H9 (cell line): ENCODE data around the gene MRPL45. TPM values are rescaled to one million over a fixed set of nuclear protein-coding genes. Genes with fewer than 3 reads are reported as not detected.

Experiments
- DNase-seq: peaks from one replicate; pipeline ENCODE4 v3.0.0-alpha.2; 2017
- H2AFZ ChIP-seq: one replicate; pipeline ENCODE4 v1.6.1; 2013; ENCODE audit warnings: mild to moderate bottlenecking, low read length, control low read depth, moderate library complexity
- H2AK5ac ChIP-seq: 2 replicates; pipeline ENCODE4 v1.6.1; 2013; ENCODE audit warnings: low read length, control low read depth, mixed read lengths; ENCODE audit not compliant: insufficient read length
- H2BK120ac ChIP-seq: one replicate; pipeline ENCODE4 v1.6.1; 2013; ENCODE audit warnings: low read depth, mild to moderate bottlenecking, low read length, control low read depth, inconsistent platforms; ENCODE audit not compliant: poor library complexity, severe bottlenecking
- H2BK12ac ChIP-seq: 2 replicates; pipeline ENCODE4 v1.6.1; 2013; ENCODE audit warnings: low read length, control low read depth, mixed read lengths, low read depth; ENCODE audit not compliant: insufficient read length
- H2BK15ac ChIP-seq: 2 replicates; pipeline ENCODE4 v1.6.1; 2013; ENCODE audit warnings: low read depth, low read length, control low read depth
- H2BK20ac ChIP-seq: one replicate; pipeline ENCODE4 v1.6.1; 2013; ENCODE audit warnings: low read depth, mild to moderate bottlenecking, low read length, control low read depth, inconsistent platforms; ENCODE audit not compliant: poor library complexity, severe bottlenecking
- H2BK5ac ChIP-seq: 2 replicates; pipeline ENCODE4 v1.6.1; 2013; ENCODE audit warnings: low read length, control low read depth, mixed read lengths; ENCODE audit not compliant: insufficient read length
- H3K14ac ChIP-seq: 2 replicates; pipeline ENCODE4 v1.6.1; 2013; ENCODE audit warnings: low read length, control low read depth; ENCODE audit not compliant: insufficient read depth
- H3K18ac ChIP-seq: 2 replicates; pipeline ENCODE4 v1.6.1; 2013; ENCODE audit warnings: low read depth, mild to moderate bottlenecking, mixed read lengths, low read length, control low read depth; ENCODE audit not compliant: insufficient read length
- H3K23ac ChIP-seq: 2 replicates; pipeline ENCODE4 v1.6.1; 2013; ENCODE audit warnings: low read length, control low read depth, mixed read lengths, low read depth; ENCODE audit not compliant: insufficient read length
- H3K23me2 ChIP-seq: 2 replicates; pipeline ENCODE4 v1.6.1; 2013; ENCODE audit warnings: low read depth, mild to moderate bottlenecking, mixed read lengths, low read length, control low read depth; ENCODE audit not compliant: insufficient read length, poor library complexity, severe bottlenecking
- H3K27ac ChIP-seq: 2 replicates; pipeline ENCODE4 v1.5.1; 2013; ENCODE audit warnings: low read length, control low read depth, mixed read lengths, low read depth; ENCODE audit not compliant: insufficient read length
- H3K27me3 ChIP-seq: 2 replicates; pipeline ENCODE4 v1.6.1; 2013; ENCODE audit warnings: low read length, control low read depth, inconsistent platforms; ENCODE audit not compliant: insufficient read depth
- H3K4ac ChIP-seq: 2 replicates; pipeline ENCODE4 v1.6.1; 2013; ENCODE audit warnings: low read depth, mild to moderate bottlenecking, control low read depth, inconsistent platforms, low read length, moderate library complexity
- H3K4me1 ChIP-seq: 2 replicates; pipeline ENCODE4 v1.6.1; 2013; ENCODE audit warnings: low read length, control low read depth, inconsistent platforms; ENCODE audit not compliant: insufficient read depth
- H3K4me2 ChIP-seq: 2 replicates; pipeline ENCODE4 v1.6.1; 2013; ENCODE audit warnings: low read length, control low read depth, mixed read lengths; ENCODE audit not compliant: insufficient read length, insufficient read depth
- H3K56ac ChIP-seq: 2 replicates; pipeline ENCODE4 v1.6.1; 2013; ENCODE audit warnings: low read depth, mild to moderate bottlenecking, mixed read lengths, low read length, control low read depth; ENCODE audit not compliant: insufficient read length
- H3K79me1 ChIP-seq: 2 replicates; pipeline ENCODE4 v1.6.1; 2013; ENCODE audit warnings: low read depth, mild to moderate bottlenecking, moderate library complexity, low read length, control low read depth, inconsistent platforms; ENCODE audit not compliant: insufficient read depth, poor library complexity, severe bottlenecking
- H3K79me2 ChIP-seq: 2 replicates; pipeline ENCODE4 v1.6.1; 2013; ENCODE audit warnings: low read length, control low read depth, inconsistent platforms; ENCODE audit not compliant: insufficient read depth
- H3K9ac ChIP-seq: 2 replicates; pipeline ENCODE4 v1.6.1; 2013; ENCODE audit warnings: low read length, control low read depth, mixed read lengths; ENCODE audit not compliant: insufficient read length; ENCODE audit errors: extremely low read depth
- H3K9me3 ChIP-seq: one replicate; pipeline ENCODE4 v1.6.1; 2013; ENCODE audit warnings: low read depth, low read length, inconsistent platforms; ENCODE audit not compliant: control insufficient read depth
- H3T11ph ChIP-seq: one replicate; pipeline ENCODE4 v1.6.1; 2013; ENCODE audit warnings: mild to moderate bottlenecking, low read length, control low read depth, inconsistent platforms
- H4K20me1 ChIP-seq: one replicate; pipeline ENCODE4 v1.6.1; 2013; ENCODE audit not compliant: control insufficient read depth, insufficient read length, insufficient read depth
- H4K5ac ChIP-seq: 2 replicates; pipeline ENCODE4 v1.6.1; 2013; ENCODE audit warnings: low read depth, mild to moderate bottlenecking, mixed read lengths, low read length, control low read depth; ENCODE audit not compliant: insufficient read length
- H4K8ac ChIP-seq: replicated peaks from 2 replicates; pipeline ENCODE4 v1.6.1; 2013; ENCODE audit warnings: low read length, control low read depth, mixed read lengths, low read depth; ENCODE audit not compliant: insufficient read length
- H4K91ac ChIP-seq: 2 replicates; pipeline ENCODE4 v1.6.1; 2013; ENCODE audit warnings: low read depth, mild to moderate bottlenecking, moderate library complexity, mixed read lengths, low read length, control low read depth; ENCODE audit not compliant: insufficient read length
- H3K27ac Mint-ChIP-seq, 3 experiments: 2 replicates in 2 of 3; 3 replicates in 1 of 3; pipeline ENCODE4 v1.8.0; 2020 to 2021; ENCODE audit warnings: mixed read lengths in 3 of 3, mild to moderate bottlenecking in 1 of 3, moderate library complexity in 1 of 3
- H3K27me3 Mint-ChIP-seq: 2 replicates; pipeline ENCODE4 v1.8.0; 2021; ENCODE audit warnings: low read depth, mild to moderate bottlenecking, moderate library complexity, mixed read lengths
- H3K36me3 Mint-ChIP-seq, 3 experiments: 2 replicates in 2 of 3; 3 replicates in 1 of 3; pipeline ENCODE4 v1.8.0; 2020 to 2021; ENCODE audit warnings: low read depth in 3 of 3, mixed read lengths in 3 of 3; ENCODE audit not compliant: insufficient read depth in 1 of 3
- H3K4me1 Mint-ChIP-seq, 2 experiments: 2 replicates each; pipeline ENCODE4 v1.8.0; 2020; ENCODE audit warnings: mixed read lengths in 2 of 2
- H3K4me3 Mint-ChIP-seq, 2 experiments: 2 replicates in 1 of 2; 3 replicates in 1 of 2; pipeline ENCODE4 v1.8.0; 2020 to 2021; ENCODE audit warnings: mild to moderate bottlenecking in 2 of 2, mixed read lengths in 2 of 2, moderate library complexity in 1 of 2
- H3K9me3 Mint-ChIP-seq, 2 experiments: 2 replicates in 1 of 2; 3 replicates in 1 of 2; pipeline ENCODE4 v1.8.0; 2020; ENCODE audit warnings: mild to moderate bottlenecking in 2 of 2, mixed read lengths in 2 of 2, moderate library complexity in 1 of 2
- WGBS: extraction: QIAGEN DNeasy Blood & Tissue Kit; methylation state at CpG from one replicate; pipeline ENCODE4 v1.1.7; 2013; ENCODE audit warnings: missing lambda C conversion rate, low lambda C conversion rate, mixed read lengths; ENCODE audit not compliant: insufficient read length; ENCODE audit errors: extremely low coverage; 5-methylcytosine and 5-hydroxymethylcytosine counted together
- total RNA-seq: library from RNA; stranded (reverse); gene quantifications from 2 replicates; pipeline ENCODE4 v1.2.1, GENCODE V29; 2021
- TF ChIP-seq, protein P1 (sequence below): fragments of 200-600 bp; sonication (generic); conservative IDR thresholded peaks from 3 replicates; pipeline ENCODE4 v1.8.0; 2021; ENCODE audit warnings: antibody characterized with exemption, mild to moderate bottlenecking

The MRPL45 gene
- total RNA-seq, 1 experiment from 2014 or later = 59.9 TPM

DNA sequence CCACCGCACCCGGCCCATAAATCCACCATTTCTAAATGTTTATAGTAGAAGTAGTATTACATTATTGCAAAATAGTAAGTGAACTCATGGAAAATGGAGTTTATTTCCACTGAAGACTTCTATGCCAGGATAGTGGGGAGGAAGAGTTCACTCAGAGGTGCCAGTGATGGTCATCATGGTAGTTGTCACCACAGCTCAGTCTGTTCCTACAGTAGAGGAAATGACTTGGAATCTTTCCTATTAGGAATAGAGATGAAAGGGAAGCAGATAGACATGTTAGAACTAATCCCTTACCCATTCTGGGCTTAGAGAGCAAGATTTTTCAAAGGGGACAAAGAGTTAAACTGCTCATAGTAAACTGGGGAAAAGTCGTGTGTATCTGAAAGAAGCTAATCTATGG is 20.1 kb downstream of the MRPL45 start:
- Mint-ChIP-seq H3K36me3 (peaks cover 20 to 61% (median 40%) of the 10 kb centered on the region in 3 experiments; a peak in 6 of 7 replicates), H3K4me3 (no peak overlapping the region), H3K27me3 (no peaks in the 10 kb centered on the region), H3K9me3 (no peaks in the 10 kb centered on the region), H3K4me1 (no peaks in the 10 kb centered on the region), H3K27ac (peak overlapping the region in 2 of 3 experiments; percentile 22 to 46; a peak in 4 of 7 replicates)
- H3K9me3 ChIP-seq = no peaks in the 10 kb centered on the region
- no peak for DNase-seq
- no peak overlapping the region for H2AK5ac ChIP-seq
- H4K20me1 ChIP-seq = no peaks in the 10 kb centered on the region
- no peak overlapping the region for H2AFZ ChIP-seq
- no peaks in the 10 kb centered on the region for H3K23me2 ChIP-seq
- H4K91ac ChIP-seq = no peak overlapping the region
- WGBS = no CpG with 5 or more reads among the region's 3 CpGs
- H3K14ac ChIP-seq = no peak overlapping the region
- no peak overlapping the region for H3K27ac ChIP-seq
- H2BK20ac ChIP-seq = no peak overlapping the region
- no peak overlapping the region for H3K4me2 ChIP-seq
- TF ChIP-seq, protein P1, sequence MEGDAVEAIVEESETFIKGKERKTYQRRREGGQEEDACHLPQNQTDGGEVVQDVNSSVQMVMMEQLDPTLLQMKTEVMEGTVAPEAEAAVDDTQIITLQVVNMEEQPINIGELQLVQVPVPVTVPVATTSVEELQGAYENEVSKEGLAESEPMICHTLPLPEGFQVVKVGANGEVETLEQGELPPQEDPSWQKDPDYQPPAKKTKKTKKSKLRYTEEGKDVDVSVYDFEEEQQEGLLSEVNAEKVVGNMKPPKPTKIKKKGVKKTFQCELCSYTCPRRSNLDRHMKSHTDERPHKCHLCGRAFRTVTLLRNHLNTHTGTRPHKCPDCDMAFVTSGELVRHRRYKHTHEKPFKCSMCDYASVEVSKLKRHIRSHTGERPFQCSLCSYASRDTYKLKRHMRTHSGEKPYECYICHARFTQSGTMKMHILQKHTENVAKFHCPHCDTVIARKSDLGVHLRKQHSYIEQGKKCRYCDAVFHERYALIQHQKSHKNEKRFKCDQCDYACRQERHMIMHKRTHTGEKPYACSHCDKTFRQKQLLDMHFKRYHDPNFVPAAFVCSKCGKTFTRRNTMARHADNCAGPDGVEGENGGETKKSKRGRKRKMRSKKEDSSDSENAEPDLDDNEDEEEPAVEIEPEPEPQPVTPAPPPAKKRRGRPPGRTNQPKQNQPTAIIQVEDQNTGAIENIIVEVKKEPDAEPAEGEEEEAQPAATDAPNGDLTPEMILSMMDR = no peak
- H3K79me1 ChIP-seq = no peaks in the 10 kb centered on the region
- no peak overlapping the region for H2BK15ac ChIP-seq
- no peak overlapping the region for H4K8ac ChIP-seq
- no peaks in the 10 kb centered on the region for H3K27me3 ChIP-seq
- no peaks in the 10 kb centered on the region for H3K79me2 ChIP-seq
- H2BK12ac ChIP-seq = no peak overlapping the region
- no peaks in the 10 kb centered on the region for H3K4me1 ChIP-seq
- no peak overlapping the region for H2BK5ac ChIP-seq
- H3T11ph ChIP-seq = no peak overlapping the region
- H3K9ac ChIP-seq = no peak overlapping the region
- H2BK120ac ChIP-seq = no peak overlapping the region
- H3K4ac ChIP-seq = no peak overlapping the region
- no peak overlapping the region for H3K18ac ChIP-seq
- no peak overlapping the region for H4K5ac ChIP-seq
- no peak overlapping the region for H3K56ac ChIP-seq
- no peak overlapping the region for H3K23ac ChIP-seq
